22Rv1 (cell line): ENCODE measurements around the gene RASGEF1B.

ENCODE experiments used
- H3K27ac ChIP-seq: fragments of 450-650 bp; 2 replicates; pipeline ENCODE4 v1.5.1; 2017
- ZFX ChIP-seq: fragments of 450-650 bp; IDR thresholded peaks from 2 replicates; pipeline ENCODE4 v1.6.1; 2017; ENCODE audit warnings: antibody characterized with exemption, borderline replicate concordance
- TF ChIP-seq, protein P1 (sequence below): fragments of 450-650 bp; IDR thresholded peaks from 2 replicates; pipeline ENCODE4 v1.5.1; 2017; ENCODE audit warnings: mild to moderate bottlenecking

The RASGEF1B gene

GRCh38 chr4:81512001-81512756 is 40.5 kb upstream of the RASGEF1B start:
- no peak for TF ChIP-seq ZFX
- TF ChIP-seq, protein P1, sequence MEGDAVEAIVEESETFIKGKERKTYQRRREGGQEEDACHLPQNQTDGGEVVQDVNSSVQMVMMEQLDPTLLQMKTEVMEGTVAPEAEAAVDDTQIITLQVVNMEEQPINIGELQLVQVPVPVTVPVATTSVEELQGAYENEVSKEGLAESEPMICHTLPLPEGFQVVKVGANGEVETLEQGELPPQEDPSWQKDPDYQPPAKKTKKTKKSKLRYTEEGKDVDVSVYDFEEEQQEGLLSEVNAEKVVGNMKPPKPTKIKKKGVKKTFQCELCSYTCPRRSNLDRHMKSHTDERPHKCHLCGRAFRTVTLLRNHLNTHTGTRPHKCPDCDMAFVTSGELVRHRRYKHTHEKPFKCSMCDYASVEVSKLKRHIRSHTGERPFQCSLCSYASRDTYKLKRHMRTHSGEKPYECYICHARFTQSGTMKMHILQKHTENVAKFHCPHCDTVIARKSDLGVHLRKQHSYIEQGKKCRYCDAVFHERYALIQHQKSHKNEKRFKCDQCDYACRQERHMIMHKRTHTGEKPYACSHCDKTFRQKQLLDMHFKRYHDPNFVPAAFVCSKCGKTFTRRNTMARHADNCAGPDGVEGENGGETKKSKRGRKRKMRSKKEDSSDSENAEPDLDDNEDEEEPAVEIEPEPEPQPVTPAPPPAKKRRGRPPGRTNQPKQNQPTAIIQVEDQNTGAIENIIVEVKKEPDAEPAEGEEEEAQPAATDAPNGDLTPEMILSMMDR = no peak
- no peak overlapping the region for H3K27ac ChIP-seq

DNA sequence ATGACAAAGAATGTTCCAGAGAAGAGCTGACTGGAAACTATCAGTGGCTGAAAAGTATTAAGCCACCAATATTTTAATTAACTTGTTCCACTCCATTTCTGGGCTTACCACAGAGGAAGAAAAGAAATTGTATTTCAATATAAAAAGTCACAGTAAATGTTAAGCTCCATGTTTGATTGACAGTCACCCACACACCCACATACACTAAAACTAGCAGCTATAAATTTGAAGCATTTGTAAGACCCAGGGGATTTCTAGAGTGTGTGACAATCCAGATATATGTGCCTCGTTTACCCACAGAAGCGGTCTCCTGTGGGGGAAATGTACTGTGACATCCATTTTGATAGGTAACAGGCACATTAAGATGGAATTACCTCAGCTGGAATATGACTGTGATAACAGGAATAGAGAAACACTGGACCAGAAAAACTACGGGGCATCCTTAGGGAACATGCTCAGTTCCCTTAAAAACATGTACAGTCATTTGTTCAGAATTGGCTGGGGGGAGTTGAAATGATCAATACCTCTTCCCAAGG is 39.0 kb upstream of the RASGEF1B start:
- no peak overlapping the region for H3K27ac ChIP-seq
- TF ChIP-seq ZFX = no peak
- TF ChIP-seq, protein P1 = no peak

GRCh38 chr4:81509822-81510221 is 38.1 kb upstream of the RASGEF1B start:
- no peak for TF ChIP-seq ZFX
- TF ChIP-seq, protein P1 = no peak
- H3K27ac ChIP-seq = no peak overlapping the region

DNA sequence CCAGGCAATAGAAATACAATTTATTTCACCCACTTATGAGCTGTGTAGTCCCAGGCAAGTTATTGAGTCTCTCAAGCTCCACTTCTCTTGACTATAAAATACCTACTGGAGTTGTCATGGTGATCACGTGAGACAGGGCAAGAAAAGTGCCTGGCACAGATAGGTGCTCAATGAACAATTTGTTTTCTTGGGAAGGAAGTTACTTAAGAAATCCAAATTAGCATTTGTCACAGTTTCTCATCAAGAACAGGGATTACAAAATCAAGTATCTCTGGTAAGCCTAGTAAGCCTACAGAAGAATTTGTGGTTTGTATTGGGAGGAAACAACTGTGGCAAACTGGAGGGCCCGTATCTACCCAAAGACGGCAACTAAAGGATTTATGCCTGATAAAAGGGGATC is 37.5 kb upstream of the RASGEF1B start:
- H3K27ac ChIP-seq = no peak overlapping the region
- TF ChIP-seq, protein P1 = no peak
- TF ChIP-seq ZFX = no peak

DNA sequence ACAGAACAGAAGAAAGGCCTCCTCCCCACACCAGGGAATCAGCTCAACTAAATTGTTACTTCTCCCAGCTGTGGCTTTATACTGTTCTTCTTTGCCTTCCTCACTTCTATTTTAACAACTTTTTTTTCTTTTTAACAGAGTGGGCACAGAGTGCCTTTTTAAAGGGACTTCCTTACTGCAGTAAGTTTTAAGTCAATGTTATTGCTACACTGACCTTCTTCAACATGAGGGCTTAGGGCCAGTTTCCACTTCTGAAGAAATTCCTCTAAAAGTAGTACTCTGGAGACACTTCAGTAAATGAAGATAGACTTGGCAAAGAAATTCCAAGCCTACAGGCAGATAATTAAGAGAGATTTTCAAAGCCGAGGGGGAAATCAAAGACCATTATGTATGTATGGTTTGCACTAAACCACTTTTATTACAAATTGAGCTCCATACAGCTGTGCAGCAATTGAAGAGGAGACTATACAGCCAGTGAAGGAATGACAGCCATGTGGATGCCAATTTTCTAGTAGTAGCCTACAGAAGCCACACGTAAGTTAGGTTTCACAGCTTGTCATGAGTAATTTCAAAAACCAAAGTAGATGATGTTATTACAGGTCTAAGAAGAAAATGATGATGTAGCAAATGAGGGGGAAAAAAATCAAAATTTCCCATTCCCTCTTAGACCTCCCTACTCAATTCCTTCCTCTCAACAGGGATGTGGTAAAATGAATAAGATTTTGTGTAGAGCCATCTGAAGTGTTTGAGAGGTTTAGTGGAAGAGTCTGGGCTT is 36.9 kb upstream of the RASGEF1B start:
- no peak overlapping the region for H3K27ac ChIP-seq
- no peak for TF ChIP-seq ZFX
- TF ChIP-seq, protein P1 = no peak

DNA sequence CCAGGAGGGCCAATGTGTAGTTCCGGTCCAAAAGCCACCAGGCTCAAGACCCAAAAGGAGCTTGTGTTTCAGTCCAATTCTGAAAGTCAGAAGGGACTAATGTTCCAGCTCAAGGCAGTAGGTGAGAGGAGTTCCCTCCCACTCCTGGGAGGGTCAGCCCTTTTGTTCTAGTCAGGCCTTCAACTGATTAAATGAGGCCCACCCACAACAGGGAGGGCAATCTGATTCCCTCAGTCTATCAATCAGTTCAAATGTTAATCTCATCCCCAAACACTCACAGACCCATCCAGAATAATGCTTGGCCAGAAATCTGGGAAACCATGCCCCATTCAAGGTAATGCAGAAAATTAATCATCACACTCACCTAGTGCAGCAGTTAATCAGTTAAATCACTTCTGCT is 35.8 kb upstream of the RASGEF1B start:
- no peak for TF ChIP-seq ZFX
- TF ChIP-seq, protein P1 = no peak
- no peak overlapping the region for H3K27ac ChIP-seq

GRCh38 chr4:81506731-81507130 is 35.0 kb upstream of the RASGEF1B start:
- H3K27ac ChIP-seq = no peak overlapping the region

More at GRCh38 chr4:81506731-81507130, 35.0 kb upstream of the RASGEF1B start:
- TF ChIP-seq, protein P1 = no peak
- TF ChIP-seq ZFX = no peak
